Subcutaneous adipose tissue (tissue), 4 donors: ENCODE data around the gene ANXA4. TPM values are rescaled to one million over a fixed set of nuclear protein-coding genes. Genes with fewer than 3 reads are reported as not detected.

ENCODE experiments used
- CTCF ChIP-seq: fragments of 450-650 bp; IDR thresholded peaks from one replicate; pipeline ENCODE4 v1.5.1; 2016; ENCODE audit warnings: low read depth, mild to moderate bottlenecking, control low read depth, antibody characterized with exemption, moderate library complexity
- total RNA-seq, 4 donors: library from RNA; depleted of rRNA; stranded (reverse); fragments of >200 nt; gene quantifications; one replicate each; pipeline ENCODE4 v1.1.0, GENCODE V29; 2016

Gene ANXA4
- total RNA-seq, 4 donors from 2014 or later, result 47.5 to 102 (median 71.0) TPM

- TF ChIP-seq CTCF, result no peak
Measured at GRCh38 chr2:69807821-69808540, 66.0 kb downstream of the ANXA4 start.

- no peak for TF ChIP-seq CTCF
Measured at GRCh38 chr2:69810550-69810949, 68.6 kb downstream of the ANXA4 start.

GRCh38 chr2:69811018-69811417, 69.1 kb downstream of the ANXA4 start:
- no peak for TF ChIP-seq CTCF

DNA sequence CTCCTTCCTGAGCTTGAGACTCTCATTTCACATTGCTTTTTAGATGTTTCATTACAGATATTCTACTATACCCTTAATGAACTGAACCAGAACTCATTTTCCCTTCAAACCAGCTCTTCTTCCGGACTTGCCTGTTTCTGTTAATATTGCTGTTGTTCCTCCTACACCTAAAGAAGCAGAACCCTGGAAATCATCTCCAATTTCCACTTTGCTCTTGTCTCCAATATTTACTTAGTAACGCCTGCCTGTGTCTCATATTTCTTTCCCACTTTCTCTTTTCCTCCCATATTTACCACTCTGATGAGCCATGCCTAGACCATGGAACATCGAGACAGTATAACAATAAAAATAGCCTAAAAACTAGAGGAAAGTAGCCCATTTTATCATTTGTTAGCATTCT, 69.7 kb downstream of the ANXA4 start:
- no peak for TF ChIP-seq CTCF

DNA sequence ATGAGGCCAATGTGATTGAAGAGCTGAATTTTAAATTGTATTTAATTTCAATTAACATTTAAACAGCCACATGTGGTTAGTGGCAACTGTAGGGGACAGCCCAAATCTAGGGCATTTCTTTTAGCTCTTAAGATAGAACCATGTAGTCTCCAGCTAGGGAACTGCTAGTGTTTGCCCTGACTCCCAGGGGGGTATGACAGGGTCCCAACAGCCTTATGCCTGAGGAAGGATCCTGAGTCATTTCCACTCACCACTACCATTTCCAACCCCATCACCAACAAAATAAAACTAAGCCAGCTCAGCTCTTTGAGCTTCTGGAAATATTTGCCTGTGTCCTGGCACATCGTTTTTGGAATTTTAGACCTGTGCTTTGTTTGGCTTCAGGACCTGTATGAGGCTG, 73.8 kb downstream of the ANXA4 start:
- TF ChIP-seq CTCF, result no peak

DNA sequence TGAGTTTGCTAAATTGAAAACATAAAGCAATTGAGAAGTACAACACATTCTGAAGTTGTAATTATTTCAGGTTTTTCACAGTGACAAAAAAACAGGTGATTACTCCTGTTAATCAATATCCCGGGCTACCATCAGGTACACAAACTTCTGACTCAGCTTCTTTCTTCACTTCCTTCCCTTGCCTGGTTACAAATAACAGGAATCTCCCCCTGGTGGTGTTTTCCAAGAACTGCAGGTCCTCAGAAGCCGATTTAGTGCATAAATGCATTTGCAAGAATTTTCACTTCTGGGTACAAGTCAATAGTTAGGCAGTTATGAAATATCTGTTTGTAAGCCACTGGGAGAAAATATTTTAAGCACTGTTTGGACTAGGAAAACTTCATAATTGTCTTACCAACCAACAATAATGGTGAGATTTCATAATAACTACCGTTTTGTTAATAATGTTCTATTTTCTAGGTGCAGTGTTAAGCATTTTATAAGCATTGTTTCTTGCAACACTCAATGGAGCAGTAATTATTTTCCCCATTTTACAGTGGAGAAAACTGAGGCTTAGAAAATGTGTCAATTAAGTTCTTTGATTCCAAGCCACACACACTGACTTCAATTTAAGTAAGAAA, 75.1 kb downstream of the ANXA4 start:
- TF ChIP-seq CTCF, result no peak

GRCh38 chr2:69817729-69818501, 76.0 kb downstream of the ANXA4 start:
- no peak for TF ChIP-seq CTCF
